GM12878 (cell line): ENCODE data around the gene SDK2. TPM values are rescaled to one million over a fixed set of nuclear protein-coding genes. Genes with fewer than 3 reads are reported as not detected.

Experiments
- ATAC-seq: fragments of 200-7000 bp; cut with Tn5 transposase; 3 replicates; pipeline ENCODE4 v1.9.1; 2020; ENCODE audit warnings: mild to moderate bottlenecking, moderate library complexity
- BruUV-seq: library from RNA; stranded (reverse); fragments of 400-500 nt; replicated peaks from 2 replicates; lab custom pipeline; 2021; lab: Mats Ljungman, UMichigan
- CTCF ChIA-PET: fragments of 300-600 bp; sonication (Branson Sonifier 250); formaldehyde crosslinking; extraction: SDS; loops from one replicate; lab custom pipeline; 2021; ENCODE audit warnings: inconsistent platforms; lab: Yijun Ruan, JAX
- POLR2A ChIA-PET: fragments of 350-600 bp; formaldehyde crosslinking; extraction: SDS; loops from one replicate; lab custom pipeline; 2021; ENCODE audit warnings: inconsistent platforms; lab: Charles Lee
- RAD21 ChIA-PET: fragments of 300-600 bp; sonication (Branson Sonifier 250); formaldehyde crosslinking; loops from one replicate; lab custom pipeline; 2023; ENCODE audit warnings: antibody characterized with exemption; ENCODE audit not compliant: unreplicated experiment; lab: Charles Lee
- SMC1A ChIA-PET: fragments of 300-600 bp; sonication (Branson Sonifier 250); formaldehyde crosslinking; loops from one replicate; lab custom pipeline; 2023; ENCODE audit not compliant: unreplicated experiment, uncharacterized antibody; lab: Charles Lee
- DNase-seq: peaks from one replicate; pipeline ENCODE4 v3.0.0-alpha.2; 2011; ENCODE audit warnings: low read depth, low spot score
- FAIRE-seq: peaks from 3 replicates; lab custom pipeline; 2011; peaks lifted over from hg19 to GRCh38; lab: Jason Lieb, UNC
- H2AFZ ChIP-seq: 2 replicates; pipeline ENCODE4 v1.6.0; 2011; ENCODE audit warnings: low read depth, low read length, control low read depth; ENCODE audit not compliant: control insufficient read depth
- H3K27ac ChIP-seq: 2 replicates; pipeline ENCODE4 v1.5.1; 2011; ENCODE audit warnings: control low read depth; ENCODE audit not compliant: control insufficient read depth, insufficient read depth
- H3K27me3 ChIP-seq, 2 experiments: replicated peaks in 1 of 2; 2 replicates each; pipeline versions ENCODE4 v1.6.0 to v1.6.1; 2011; ENCODE audit warnings: low read length in 1 of 2; ENCODE audit not compliant: control insufficient read depth in 2 of 2, insufficient read depth in 2 of 2
- H3K36me3 ChIP-seq, 2 experiments: 2 replicates each; pipeline ENCODE4 v1.5.1; 2011; ENCODE audit warnings: low read length in 1 of 2; ENCODE audit not compliant: control insufficient read depth in 2 of 2, insufficient read depth in 2 of 2
- H3K4me1 ChIP-seq: 2 replicates; pipeline ENCODE4 v1.6.1; 2011; ENCODE audit warnings: mild to moderate bottlenecking, low read length, moderate library complexity, mixed read lengths; ENCODE audit not compliant: control insufficient read depth, insufficient read depth
- H3K4me2 ChIP-seq: 2 replicates; pipeline ENCODE4 v1.6.0; 2011; ENCODE audit warnings: control low read depth; ENCODE audit not compliant: control insufficient read depth, insufficient read depth
- H3K4me3 ChIP-seq: fragments of 200-600 bp; sonication (generic); 2 replicates; pipeline ENCODE4 v1.5.1; 2016
- H3K79me2 ChIP-seq: 2 replicates; pipeline ENCODE4 v1.6.0; 2011; ENCODE audit warnings: low read length; ENCODE audit not compliant: control insufficient read depth, insufficient read depth
- H3K9ac ChIP-seq: 2 replicates; pipeline ENCODE4 v1.8.0; 2011; ENCODE audit warnings: low read length, control low read depth, mixed read lengths; ENCODE audit not compliant: control insufficient read depth, insufficient read depth
- H3K9me3 ChIP-seq: replicated peaks from 3 replicates; pipeline ENCODE4 v1.5.1; 2011; ENCODE audit warnings: mild to moderate bottlenecking, low read length; ENCODE audit not compliant: control insufficient read depth, insufficient read depth
- H4K20me1 ChIP-seq: 2 replicates; pipeline ENCODE4 v1.6.0; 2011; ENCODE audit not compliant: control insufficient read depth, insufficient read depth
- GATAD2B ChIP-seq: fragments of 450-650 bp; conservative IDR thresholded peaks from 2 replicates; pipeline ENCODE4 v1.6.1; 2017; ENCODE audit warnings: low read depth, mild to moderate bottlenecking, moderate library complexity
- HDGF ChIP-seq: fragments of 450-650 bp; IDR thresholded peaks from 2 replicates; pipeline ENCODE4 v1.6.1; 2016; ENCODE audit warnings: antibody characterized with exemption
- KLF5 ChIP-seq: fragments of 450-650 bp; IDR thresholded peaks from 2 replicates; pipeline ENCODE4 v1.6.1; 2014; ENCODE audit warnings: mild to moderate bottlenecking; ENCODE audit not compliant: partially characterized antibody
- MYC ChIP-seq: IDR thresholded peaks from 2 replicates; pipeline ENCODE4 v1.6.1; 2011; ENCODE audit warnings: mild to moderate bottlenecking, low read length, moderate library complexity, inconsistent platforms; ENCODE audit not compliant: insufficient read depth, insufficient replicate concordance, insufficient read length, severe bottlenecking
- NBN ChIP-seq: fragments of 450-650 bp; IDR thresholded peaks from 2 replicates; pipeline ENCODE4 v1.6.1; 2016
- PAX5 ChIP-seq: IDR thresholded peaks from 2 replicates; pipeline ENCODE4 v1.6.1; 2011; ENCODE audit warnings: low read depth, low read length, borderline replicate concordance
- ZNF384 ChIP-seq: IDR thresholded peaks from 2 replicates; pipeline ENCODE4 v1.6.1; 2012; ENCODE audit warnings: low read depth, mild to moderate bottlenecking, low read length, improper control_type of control experiment, borderline replicate concordance
- WGBS: methylation state at CpG from one replicate; pipeline ENCODE4 v1.1.6; 2016; ENCODE audit warnings: low lambda C conversion rate; ENCODE audit not compliant: insufficient replicate concordance, insufficient coverage; ENCODE audit errors: missing lambda C conversion rate; 5-methylcytosine and 5-hydroxymethylcytosine counted together
- in situ Hi-C: fragments of 300-500 bp; cut with MboI; formaldehyde crosslinking; loops from 9 replicates; pipeline ENCODE4 v1.14.3; 2018; ENCODE audit warnings: mixed read lengths
- intact Hi-C: fragments of 100-400 bp; cut with micrococcal nuclease; formaldehyde crosslinking; loops from one replicate; pipeline ENCODE4 v1.14.2; 2022; ENCODE audit not compliant: unreplicated experiment
- polyA plus RNA-seq, 11 experiments: library from polyadenylated mRNA; depleted of rRNA in 4 of 11; unstranded in 6 of 11; stranded (reverse) in 5 of 11; fragments of >200 nt; fragmentation: Nextera tagmentation in 4 of 11; fragmentation: Illumina TruSeq in 1 of 11; extraction: Ambion mirVana in 4 of 11; extraction: Trizol in 1 of 11; gene quantifications; 1 replicate in 1 of 11; 2 replicates in 10 of 11; pipeline versions ENCODE4 v1.2.1 to v1.2.3, GENCODE V29; 2011 to 2016; ENCODE audit warnings: inconsistent platforms in 2 of 11, missing spikeins in 2 of 11, low read depth in 1 of 11
- total RNA-seq, 4 experiments: library from RNA; depleted of rRNA in 3 of 4; stranded (reverse); fragments of >200 nt in 3 of 4; fragmentation: Illumina TruSeq in 1 of 4; extraction: Trizol in 1 of 4; gene quantifications; 2 replicates each; pipeline versions ENCODE4 v1.2.1 to v1.2.3, GENCODE V29; 2013 to 2021
- TF ChIP-seq, protein P1 (sequence below): fragments of 450-650 bp; formaldehyde crosslinking; IDR thresholded peaks from 2 replicates; pipeline ENCODE4 v1.5.0; 2022; ENCODE audit warnings: mild to moderate bottlenecking, missing genetic modification characterization

The SDK2 gene
- total and polyA plus RNA-seq, 10 of the 15 experiments (the other 5 are each of a cell fraction or from before 2014, with no cell fraction given) = 0.03 to 0.08 (median 0.03) TPM; not detected in 7

DNA sequence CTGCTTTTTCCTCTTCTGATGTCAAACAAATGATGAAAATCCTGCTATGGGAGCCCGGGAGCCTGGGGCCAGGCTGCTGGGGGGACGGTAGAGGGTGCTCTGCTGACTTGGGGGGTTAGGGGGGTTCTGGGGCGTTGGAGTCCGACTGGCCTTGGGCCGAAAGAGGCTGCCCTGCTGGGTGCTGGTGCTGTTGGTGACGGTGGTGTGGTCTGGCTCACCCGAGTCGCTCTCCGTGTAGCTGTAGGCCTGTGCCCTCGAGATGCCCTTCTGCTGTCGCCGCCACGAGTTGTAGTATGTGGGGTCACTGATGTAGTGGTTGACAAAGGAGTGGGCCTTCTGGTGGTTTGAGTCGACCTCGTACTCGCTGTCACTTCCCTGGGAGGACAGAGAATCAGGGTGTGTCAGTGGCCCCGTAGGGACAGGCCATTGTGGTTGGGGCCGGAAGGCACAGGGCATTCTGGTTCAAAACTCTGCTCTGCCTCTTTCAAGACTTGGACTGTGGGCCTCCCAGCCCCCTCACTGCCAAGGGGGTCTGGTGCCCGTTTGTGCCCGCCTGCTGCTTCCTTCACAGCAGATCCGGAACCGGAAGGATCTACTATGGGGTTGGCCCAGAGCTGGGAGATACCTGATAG, 305.6 kb downstream of the SDK2 start:
- no peaks in the 10 kb centered on the region for H3K79me2 ChIP-seq
- DNase-seq (no peak), FAIRE-seq (no peak), ATAC-seq (no peak)
- TF ChIP-seq KLF5 (no peak), NBN (no peak)
- BruUV-seq = no TSS peak
- in situ Hi-C loops (no loop called here), intact Hi-C loops (no loop called here)
- CTCF ChIA-PET = no interaction called here
- no peak overlapping the region for H3K9ac ChIP-seq
- RAD21 ChIA-PET = interaction anchor here (0.8 to 1.5 kb wide), 3 partner anchors 16 to 26 kb away, joined by 3 to 5 read pairs (median 3); no protein-coding TSS in a partner anchor
- no peak overlapping the region for H3K4me3 ChIP-seq
- no peaks in the 10 kb centered on the region for H3K9me3 ChIP-seq
- H2AFZ ChIP-seq = no peak overlapping the region
- 54% methylated on average over 22 of the region's 22 CpGs for WGBS
- H3K27me3 ChIP-seq = no peaks in the 10 kb centered on the region
- H3K4me2 ChIP-seq = no peak overlapping the region
- H3K27ac ChIP-seq = no peak overlapping the region
- H4K20me1 ChIP-seq = no peaks in the 10 kb centered on the region
- POLR2A ChIA-PET = no interaction called here
- H3K4me1 ChIP-seq = no peaks in the 10 kb centered on the region
- no peaks in the 10 kb centered on the region for H3K36me3 ChIP-seq
- SMC1A ChIA-PET = interaction anchor here (1.0 to 2.1 kb wide), 3 partner anchors 21 to 71 kb away, joined by 4 to 9 read pairs (median 4); no protein-coding TSS in a partner anchor

DNA sequence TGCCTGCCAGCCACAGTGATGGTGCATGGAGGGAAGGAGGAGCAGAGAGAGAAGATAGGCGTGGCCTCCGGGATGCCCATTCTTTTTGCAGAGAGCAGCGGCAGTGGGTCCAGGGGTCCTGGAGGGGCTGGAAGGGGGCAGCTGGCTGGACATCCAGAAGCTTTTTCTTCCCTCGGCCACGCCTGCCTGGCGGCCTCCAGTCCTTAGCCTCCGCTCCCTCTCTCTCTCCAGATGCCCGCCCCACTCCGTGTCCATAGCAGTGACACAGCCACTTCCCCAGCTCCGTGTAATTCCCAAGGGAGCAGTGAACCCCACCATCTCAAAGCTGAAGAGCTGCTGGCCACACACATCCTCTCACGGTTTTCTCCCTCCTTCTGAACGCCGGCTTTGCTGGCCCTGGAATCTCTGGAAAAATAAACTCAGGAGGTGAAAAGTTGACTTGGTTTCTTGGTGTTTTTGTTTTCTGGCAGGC, 306.2 kb downstream of the SDK2 start:
- ATAC-seq = no peak
- intact Hi-C loops = no loop called here

More for the DNA sequence above, 306.2 kb downstream of the SDK2 start:
- no peak for FAIRE-seq
- ChIA-PET SMC1A (no interaction called here), RAD21 (no interaction called here), POLR2A (no interaction called here), CTCF (no interaction called here)
- no peak for TF ChIP-seq PAX5
- TF ChIP-seq NBN = no peak
- TF ChIP-seq HDGF = no peak
- TF ChIP-seq GATAD2B = no peak
- TF ChIP-seq ZNF384 = no peak
- TF ChIP-seq MYC = no peak
- TF ChIP-seq, protein P1, sequence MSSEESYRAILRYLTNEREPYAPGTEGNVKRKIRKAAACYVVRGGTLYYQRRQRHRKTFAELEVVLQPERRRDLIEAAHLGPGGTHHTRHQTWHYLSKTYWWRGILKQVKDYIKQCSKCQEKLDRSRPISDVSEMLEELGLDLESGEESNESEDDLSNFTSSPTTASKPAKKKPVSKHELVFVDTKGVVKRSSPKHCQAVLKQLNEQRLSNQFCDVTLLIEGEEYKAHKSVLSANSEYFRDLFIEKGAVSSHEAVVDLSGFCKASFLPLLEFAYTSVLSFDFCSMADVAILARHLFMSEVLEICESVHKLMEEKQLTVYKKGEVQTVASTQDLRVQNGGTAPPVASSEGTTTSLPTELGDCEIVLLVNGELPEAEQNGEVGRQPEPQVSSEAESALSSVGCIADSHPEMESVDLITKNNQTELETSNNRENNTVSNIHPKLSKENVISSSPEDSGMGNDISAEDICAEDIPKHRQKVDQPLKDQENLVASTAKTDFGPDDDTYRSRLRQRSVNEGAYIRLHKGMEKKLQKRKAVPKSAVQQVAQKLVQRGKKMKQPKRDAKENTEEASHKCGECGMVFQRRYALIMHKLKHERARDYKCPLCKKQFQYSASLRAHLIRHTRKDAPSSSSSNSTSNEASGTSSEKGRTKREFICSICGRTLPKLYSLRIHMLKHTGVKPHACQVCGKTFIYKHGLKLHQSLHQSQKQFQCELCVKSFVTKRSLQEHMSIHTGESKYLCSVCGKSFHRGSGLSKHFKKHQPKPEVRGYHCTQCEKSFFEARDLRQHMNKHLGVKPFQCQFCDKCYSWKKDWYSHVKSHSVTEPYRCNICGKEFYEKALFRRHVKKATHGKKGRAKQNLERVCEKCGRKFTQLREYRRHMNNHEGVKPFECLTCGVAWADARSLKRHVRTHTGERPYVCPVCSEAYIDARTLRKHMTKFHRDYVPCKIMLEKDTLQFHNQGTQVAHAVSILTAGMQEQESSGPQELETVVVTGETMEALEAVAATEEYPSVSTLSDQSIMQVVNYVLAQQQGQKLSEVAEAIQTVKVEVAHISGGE (CRISPR knock-in tag) = no peak
- Histone ChIP-seq H3K36me3 (no peaks in the 10 kb centered on the region), H3K4me1 (no peaks in the 10 kb centered on the region), H3K4me2 (no peak overlapping the region), H4K20me1 (no peaks in the 10 kb centered on the region), H2AFZ (no peak overlapping the region), H3K27me3 (no peaks in the 10 kb centered on the region), H3K27ac (no peak overlapping the region), H3K9ac (no peak overlapping the region), H3K79me2 (no peaks in the 10 kb centered on the region), H3K9me3 (no peaks in the 10 kb centered on the region), H3K4me3 (no peak overlapping the region)
- BruUV-seq = no TSS peak
- no peak for DNase-seq
- WGBS = 72% methylated on average over 12 of the region's 13 CpGs
- in situ Hi-C loops = no loop called here
